OCI-LY1 (cell line): Measurements from ENCODE around the gene SCAI.

ENCODE experiments used
- H2AFZ ChIP-seq: fragments of 200-600 bp; sonication (generic), shearing (Covaris generic); 2 replicates; pipeline ENCODE4 v1.6.0; 2014; ENCODE audit warnings: antibody characterized with exemption, mild to moderate bottlenecking, low read length
- H3F3A ChIP-seq: fragments of 200-600 bp; sonication (generic), shearing (Covaris generic); 2 replicates; pipeline ENCODE4 v1.6.0; 2014; ENCODE audit warnings: mild to moderate bottlenecking, antibody characterized with exemption, low read length, moderate library complexity; ENCODE audit not compliant: insufficient read depth
- H3K27ac ChIP-seq: fragments of 200-600 bp; sonication (generic); 2 replicates; pipeline ENCODE4 v1.5.1; 2014; ENCODE audit warnings: low read length, mixed run types, mild to moderate bottlenecking, low read depth; ENCODE audit not compliant: poor library complexity, severe bottlenecking
- H3K27me3 ChIP-seq: fragments of 200-600 bp; sonication (generic); 2 replicates; pipeline ENCODE4 v1.6.0; 2014; ENCODE audit warnings: antibody characterized with exemption, mild to moderate bottlenecking, low read length, moderate library complexity; ENCODE audit not compliant: insufficient read depth
- H3K36me3 ChIP-seq: fragments of 200-600 bp; sonication (generic); 2 replicates; pipeline ENCODE4 v1.6.1; 2014; ENCODE audit warnings: mild to moderate bottlenecking, antibody characterized with exemption, low read length, moderate library complexity, mixed read lengths; ENCODE audit not compliant: insufficient read depth
- H3K4me1 ChIP-seq: fragments of 200-600 bp; sonication (generic); 2 replicates; pipeline ENCODE4 v1.5.1; 2014; ENCODE audit warnings: mild to moderate bottlenecking, low read length, moderate library complexity; ENCODE audit not compliant: insufficient read depth, severe bottlenecking
- H3K4me2 ChIP-seq: fragments of 200-600 bp; sonication (generic), shearing (Covaris generic); 2 replicates; pipeline ENCODE4 v1.6.1; 2014; ENCODE audit warnings: low read length
- H3K4me3 ChIP-seq: fragments of 200-600 bp; sonication (generic); 2 replicates; pipeline ENCODE4 v1.5.1; 2014; ENCODE audit warnings: low read length, low read depth, mild to moderate bottlenecking, mixed read lengths; ENCODE audit not compliant: poor library complexity, severe bottlenecking
- H3K79me2 ChIP-seq: fragments of 200-600 bp; shearing (Covaris generic); 2 replicates; pipeline ENCODE4 v1.6.1; 2016; ENCODE audit warnings: mixed run types, low read length, mixed read lengths; ENCODE audit not compliant: insufficient read depth
- H3K9ac ChIP-seq: fragments of 200-600 bp; sonication (generic), shearing (Covaris generic); 2 replicates; pipeline ENCODE4 v1.6.1; 2014; ENCODE audit warnings: mild to moderate bottlenecking, low read length, mixed read lengths
- H3K9me2 ChIP-seq: fragments of 200-600 bp; sonication (generic), shearing (Covaris generic); 2 replicates; pipeline ENCODE4 v1.6.1; 2014; ENCODE audit warnings: low read depth, mild to moderate bottlenecking, low read length, mixed read lengths
- H3K9me3 ChIP-seq: fragments of 200-600 bp; shearing (Covaris generic); 2 replicates; pipeline ENCODE4 v1.6.1; 2014; ENCODE audit warnings: low read length, mixed read lengths
- H4K20me1 ChIP-seq: fragments of 200-600 bp; sonication (generic), shearing (Covaris generic); 2 replicates; pipeline ENCODE4 v1.6.0; 2016; ENCODE audit warnings: mild to moderate bottlenecking, low read length; ENCODE audit not compliant: insufficient read depth
- CTCF ChIP-seq: fragments of 200-600 bp; sonication (generic), shearing (Covaris generic); IDR thresholded peaks from 2 replicates; pipeline ENCODE4 v1.5.1; 2017; ENCODE audit warnings: mild to moderate bottlenecking, antibody characterized with exemption, low read length, moderate library complexity, mixed read lengths
- EZH2 ChIP-seq: fragments of 200-600 bp; sonication (generic), shearing (Covaris generic); IDR thresholded peaks from 2 replicates; pipeline ENCODE4 v1.8.0; 2017; ENCODE audit warnings: borderline replicate concordance, mixed run types, mild to moderate bottlenecking, antibody characterized with exemption, low read length, moderate library complexity, mixed read lengths

The SCAI gene

GRCh38 chr9:124940894-124941678 lies 202.2 kb downstream of the SCAI start, which contains the start of gene GOLGA1:
GOLGA1 (minus strand) TSS chr9:124941083; CDS start chr9:124938711, 2,372 bp downstream.
- Histone ChIP-seq H3K4me3 (peak within 1 kb of the TSS; percentile 72), H3K27ac (peak within 1 kb of the TSS; percentile 84), H2AFZ (no peak within 1 kb of the TSS), H3K9me3 (no peaks in the 10 kb centered on the region), H4K20me1 (no peaks in the 10 kb centered on the region), H3K9ac (peak within 1 kb of the TSS; percentile 82), H3F3A (no peaks in the 10 kb centered on the region; the same call in none of the 2 replicates), H3K4me1 (peaks cover 33% of the 10 kb centered on the region), H3K9me2 (no peaks in the 10 kb centered on the region), H3K27me3 (no peaks in the 10 kb centered on the region), H3K36me3 (peaks cover 19% of the 10 kb centered on the region; the same call in 1 of the 2 replicates), H3K79me2 (no peaks in the 10 kb centered on the region), H3K4me2 (peak within 1 kb of the TSS; percentile 96)
- no peak for TF ChIP-seq EZH2
- no peak for TF ChIP-seq CTCF

GRCh38 chr9:124940521-124940893 lies 202.8 kb downstream of the SCAI start:
- no peaks in the 10 kb centered on the region for H3K79me2 ChIP-seq
- no peaks in the 10 kb centered on the region for H3K9me2 ChIP-seq
- H3K27ac ChIP-seq, result peak overlapping the region; percentile 84
- H3K4me3 ChIP-seq, result peak overlapping the region; percentile 72
- no peaks in the 10 kb centered on the region for H4K20me1 ChIP-seq
- TF ChIP-seq EZH2, result no peak
- no peak for TF ChIP-seq CTCF
- H3K9ac ChIP-seq, result peak overlapping the region; percentile 82
- peaks cover 33% of the 10 kb centered on the region for H3K4me1 ChIP-seq
- H3K4me2 ChIP-seq, result peak overlapping the region; percentile 96
- H3K27me3 ChIP-seq, result no peaks in the 10 kb centered on the region
- peaks cover 25% of the 10 kb centered on the region; the same call in 1 of the 2 replicates for H3K36me3 ChIP-seq
- H3F3A ChIP-seq, result no peaks in the 10 kb centered on the region; the same call in none of the 2 replicates
- no peaks in the 10 kb centered on the region for H3K9me3 ChIP-seq
- H2AFZ ChIP-seq, result no peak overlapping the region

GRCh38 chr9:124939944-124940343 lies 203.4 kb downstream of the SCAI start:
- peak overlapping the region; percentile 96 for H3K4me2 ChIP-seq
- peak overlapping the region; percentile 72 for H3K4me3 ChIP-seq
- H3F3A ChIP-seq, result no peaks in the 10 kb centered on the region; the same call in none of the 2 replicates
- H3K9me2 ChIP-seq, result no peaks in the 10 kb centered on the region
- peak overlapping the region; percentile 82 for H3K9ac ChIP-seq
- no peaks in the 10 kb centered on the region for H4K20me1 ChIP-seq
- H3K4me1 ChIP-seq, result peaks cover 33% of the 10 kb centered on the region
- H3K36me3 ChIP-seq, result peaks cover 29% of the 10 kb centered on the region; the same call in 1 of the 2 replicates
- H3K27me3 ChIP-seq, result no peaks in the 10 kb centered on the region
- TF ChIP-seq CTCF, result no peak
- no peaks in the 10 kb centered on the region for H3K79me2 ChIP-seq
- H3K27ac ChIP-seq, result peak overlapping the region; percentile 84
- no peak overlapping the region for H2AFZ ChIP-seq
- H3K9me3 ChIP-seq, result no peaks in the 10 kb centered on the region
